ENCODE data around the gene CENPT.

DNA sequence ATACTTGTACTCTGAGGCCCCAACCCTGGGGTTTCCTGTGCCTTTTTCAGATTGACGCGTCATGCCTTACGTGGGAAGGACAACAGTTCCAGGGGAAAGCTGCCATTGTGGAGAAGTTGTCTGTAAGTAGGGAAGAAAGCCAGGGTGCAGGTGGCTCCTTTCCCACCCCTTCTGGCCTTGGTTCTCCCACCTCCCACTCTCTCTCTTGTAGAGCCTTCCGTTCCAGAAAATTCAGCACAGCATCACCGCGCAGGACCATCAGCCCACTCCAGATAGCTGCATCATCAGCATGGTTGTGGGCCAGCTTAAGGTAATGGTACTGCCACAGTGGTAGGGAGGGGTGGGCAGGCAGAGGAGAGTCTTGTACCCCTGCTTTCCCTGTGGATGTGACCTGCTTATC lies 20.8 kb upstream of the CENPT start:
- TF ChIP-seq POLR2A (IDR thresholded peaks at IDR 0.05): no peak
- TF ChIP-seq, protein P1, sequence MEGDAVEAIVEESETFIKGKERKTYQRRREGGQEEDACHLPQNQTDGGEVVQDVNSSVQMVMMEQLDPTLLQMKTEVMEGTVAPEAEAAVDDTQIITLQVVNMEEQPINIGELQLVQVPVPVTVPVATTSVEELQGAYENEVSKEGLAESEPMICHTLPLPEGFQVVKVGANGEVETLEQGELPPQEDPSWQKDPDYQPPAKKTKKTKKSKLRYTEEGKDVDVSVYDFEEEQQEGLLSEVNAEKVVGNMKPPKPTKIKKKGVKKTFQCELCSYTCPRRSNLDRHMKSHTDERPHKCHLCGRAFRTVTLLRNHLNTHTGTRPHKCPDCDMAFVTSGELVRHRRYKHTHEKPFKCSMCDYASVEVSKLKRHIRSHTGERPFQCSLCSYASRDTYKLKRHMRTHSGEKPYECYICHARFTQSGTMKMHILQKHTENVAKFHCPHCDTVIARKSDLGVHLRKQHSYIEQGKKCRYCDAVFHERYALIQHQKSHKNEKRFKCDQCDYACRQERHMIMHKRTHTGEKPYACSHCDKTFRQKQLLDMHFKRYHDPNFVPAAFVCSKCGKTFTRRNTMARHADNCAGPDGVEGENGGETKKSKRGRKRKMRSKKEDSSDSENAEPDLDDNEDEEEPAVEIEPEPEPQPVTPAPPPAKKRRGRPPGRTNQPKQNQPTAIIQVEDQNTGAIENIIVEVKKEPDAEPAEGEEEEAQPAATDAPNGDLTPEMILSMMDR (IDR thresholded peaks at IDR 0.05): no peak
- no peak for TF ChIP-seq POLR2AphosphoS5 (IDR thresholded peaks at IDR 0.05)
